ENCODE data around the gene WDFY4. TPM values are rescaled to one million over a fixed set of nuclear protein-coding genes. Genes with fewer than 3 reads are reported as not detected.
A peak's percentile ranks its signal among the peaks of the same experiment; 100 is the strongest.

The WDFY4 gene
- total RNA-seq, 4 donors from 2014 or later = 1.6 to 5.1 (median 3.0) TPM

GRCh38 chr10:48653347-48653746 lies 31.3 kb upstream of the WDFY4 start:
- WGBS, 2 donors (ENCODE audit: low coverage in 1 of 2) = 92% methylated on average over 5 of the region's 5 CpGs; no CpG with 5 or more reads in 1 of the 2 donors
- no peak for TF ChIP-seq EP300 (IDR thresholded peaks at IDR 0.05)
- TF ChIP-seq, protein P1, sequence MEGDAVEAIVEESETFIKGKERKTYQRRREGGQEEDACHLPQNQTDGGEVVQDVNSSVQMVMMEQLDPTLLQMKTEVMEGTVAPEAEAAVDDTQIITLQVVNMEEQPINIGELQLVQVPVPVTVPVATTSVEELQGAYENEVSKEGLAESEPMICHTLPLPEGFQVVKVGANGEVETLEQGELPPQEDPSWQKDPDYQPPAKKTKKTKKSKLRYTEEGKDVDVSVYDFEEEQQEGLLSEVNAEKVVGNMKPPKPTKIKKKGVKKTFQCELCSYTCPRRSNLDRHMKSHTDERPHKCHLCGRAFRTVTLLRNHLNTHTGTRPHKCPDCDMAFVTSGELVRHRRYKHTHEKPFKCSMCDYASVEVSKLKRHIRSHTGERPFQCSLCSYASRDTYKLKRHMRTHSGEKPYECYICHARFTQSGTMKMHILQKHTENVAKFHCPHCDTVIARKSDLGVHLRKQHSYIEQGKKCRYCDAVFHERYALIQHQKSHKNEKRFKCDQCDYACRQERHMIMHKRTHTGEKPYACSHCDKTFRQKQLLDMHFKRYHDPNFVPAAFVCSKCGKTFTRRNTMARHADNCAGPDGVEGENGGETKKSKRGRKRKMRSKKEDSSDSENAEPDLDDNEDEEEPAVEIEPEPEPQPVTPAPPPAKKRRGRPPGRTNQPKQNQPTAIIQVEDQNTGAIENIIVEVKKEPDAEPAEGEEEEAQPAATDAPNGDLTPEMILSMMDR (IDR thresholded peaks at IDR 0.05) = no peak
- TF ChIP-seq POLR2A (IDR thresholded peaks at IDR 0.05) = no peak
- no peak for TF ChIP-seq POLR2AphosphoS5 (IDR thresholded peaks at IDR 0.05)
- Histone ChIP-seq H3K27ac (no peak overlapping the region), H3K27me3 (peaks cover 11% of the 10 kb centered on the region), H3K36me3 (no peaks in the 10 kb centered on the region), H3K9me3 (no peaks in the 10 kb centered on the region), H3K4me3 (no peak overlapping the region), H3K4me1 (peaks cover 0 to 20% (median 8%) of the 10 kb centered on the region in 3 donors)
- ATAC-seq = no peak

GRCh38 chr10:48653944-48654698 lies 30.6 kb upstream of the WDFY4 start:
- H3K27ac ChIP-seq = no peak overlapping the region
- no peaks in the 10 kb centered on the region for H3K9me3 ChIP-seq
- no peak overlapping the region for H3K4me3 ChIP-seq
- peaks cover 0 to 20% (median 8%) of the 10 kb centered on the region in 3 donors for H3K4me1 ChIP-seq
- no peaks in the 10 kb centered on the region for H3K36me3 ChIP-seq
- TF ChIP-seq POLR2AphosphoS5 (IDR thresholded peaks at IDR 0.05) (no peak), EP300 (IDR thresholded peaks at IDR 0.05) (no peak), POLR2A (IDR thresholded peaks at IDR 0.05) (no peak)
- TF ChIP-seq, protein P1 (IDR thresholded peaks at IDR 0.05) = no peak
- H3K27me3 ChIP-seq = peaks cover 17% of the 10 kb centered on the region
- WGBS, 2 donors (ENCODE audit: low coverage in 1 of 2) = 87 to 96% methylated on average over 3 of the region's 4 CpGs
- ATAC-seq = no peak

GRCh38 chr10:48655411-48656240 lies 29.0 kb upstream of the WDFY4 start:
- TF ChIP-seq POLR2AphosphoS5 (IDR thresholded peaks at IDR 0.05) (peak; percentile 80), EP300 (IDR thresholded peaks at IDR 0.05) (no peak)
- Histone ChIP-seq H3K36me3 (no peaks in the 10 kb centered on the region), H3K27me3 (peaks cover 17% of the 10 kb centered on the region), H3K27ac (peak overlapping the region; percentile 9 to 76 (median 66)), H3K9me3 (no peaks in the 10 kb centered on the region), H3K4me1 (peaks cover 0 to 20% (median 8%) of the 10 kb centered on the region in 3 donors), H3K4me3 (peak overlapping the region; percentile 35 to 60)
- ATAC-seq = peak; percentile 66
- WGBS, 2 donors (ENCODE audit: low coverage in 1 of 2) = no CpG with 5 or more reads among the region's 55 CpGs

GRCh38 chr10:48656241-48656913 lies 28.3 kb upstream of the WDFY4 start:
- Histone ChIP-seq H3K27ac (peak overlapping the region in 3 of 4 donors; percentile 58 to 76 (median 75)), H3K27me3 (peaks cover 17% of the 10 kb centered on the region), H3K9me3 (no peaks in the 10 kb centered on the region), H3K4me3 (peak overlapping the region; percentile 35 to 60), H3K4me1 (peaks cover 0 to 20% (median 8%) of the 10 kb centered on the region in 3 donors), H3K36me3 (no peaks in the 10 kb centered on the region)
- TF ChIP-seq, protein P1 (IDR thresholded peaks at IDR 0.05) = peak; percentile 99 to 100 (median 99)
- TF ChIP-seq POLR2AphosphoS5 (IDR thresholded peaks at IDR 0.05) (peak; percentile 14), POLR2A (IDR thresholded peaks at IDR 0.05) (no peak), EP300 (IDR thresholded peaks at IDR 0.05) (no peak)
- peak; percentile 94 for ATAC-seq
- WGBS, 2 donors (ENCODE audit: low coverage in 1 of 2) = 0 to 8% methylated on average over 2 to 5 of the region's 46 CpGs

- H3K27me3 ChIP-seq = peaks cover 14% of the 10 kb centered on the region
- H3K4me3 ChIP-seq = peak overlapping the region in 1 of 2 donors; percentile 60
- no peaks in the 10 kb centered on the region for H3K9me3 ChIP-seq
- H3K36me3 ChIP-seq = no peaks in the 10 kb centered on the region
- ATAC-seq = no peak
- no peak for TF ChIP-seq EP300 (IDR thresholded peaks at IDR 0.05)
- TF ChIP-seq, protein P1 (IDR thresholded peaks at IDR 0.05) = no peak
- TF ChIP-seq POLR2AphosphoS5 (IDR thresholded peaks at IDR 0.05) = no peak
- no peak for TF ChIP-seq POLR2A (IDR thresholded peaks at IDR 0.05)
- WGBS, 2 donors (ENCODE audit: low coverage in 1 of 2) = 10% methylated on average over 2 of the region's 10 CpGs; no CpG with 5 or more reads in 1 of the 2 donors
- no peak overlapping the region for H3K27ac ChIP-seq
- peaks cover 0 to 20% (median 8%) of the 10 kb centered on the region in 3 donors for H3K4me1 ChIP-seq
These were observed 27.8 kb upstream of the WDFY4 start for GRCh38 chr10:48656914-48657305.

Data from gastroesophageal sphincter (tissue), 4 donors.